ENCODE results near the gene SEMA5A.

Gene SEMA5A

GRCh38 chr5:9473624-9474023 lies 72.3 kb downstream of the SEMA5A start:
- DNase-seq = no peak

- DNase-seq = no peak
Observed at GRCh38 chr5:9470410-9470809, 75.5 kb downstream of the SEMA5A start.

GRCh38 chr5:9468060-9468388 lies 77.9 kb downstream of the SEMA5A start:
- DNase-seq = no peak

GRCh38 chr5:9467199-9468059 lies 78.4 kb downstream of the SEMA5A start:
- DNase-seq = no peak

- no peak for DNase-seq
Observed at GRCh38 chr5:9466697-9467096, 79.2 kb downstream of the SEMA5A start.

- no peak for DNase-seq
Observed at GRCh38 chr5:9464478-9464877, 81.4 kb downstream of the SEMA5A start.

- DNase-seq = no peak
Observed at GRCh38 chr5:9462109-9462508, 83.8 kb downstream of the SEMA5A start.

- no peak for DNase-seq
Observed at GRCh38 chr5:9460885-9461645, 84.8 kb downstream of the SEMA5A start.

GRCh38 chr5:9456435-9457042 lies 89.3 kb downstream of the SEMA5A start:
- no peak for DNase-seq

GRCh38 chr5:9455826-9456434 lies 89.9 kb downstream of the SEMA5A start:
- DNase-seq = no peak

GRCh38 chr5:9454491-9454890 lies 91.4 kb downstream of the SEMA5A start:
- DNase-seq = no peak

- no peak for DNase-seq
Observed at GRCh38 chr5:9454012-9454481, 91.8 kb downstream of the SEMA5A start.

- no peak for DNase-seq
Observed at GRCh38 chr5:9453480-9454011, 92.3 kb downstream of the SEMA5A start.

- DNase-seq = no peak
Observed at GRCh38 chr5:9452181-9452580, 93.7 kb downstream of the SEMA5A start.

GRCh38 chr5:9451037-9451436 lies 94.8 kb downstream of the SEMA5A start:
- no peak for DNase-seq

GRCh38 chr5:9447691-9448090 lies 98.2 kb downstream of the SEMA5A start:
- DNase-seq = no peak

GRCh38 chr5:9445826-9446388 lies 100.0 kb downstream of the SEMA5A start:
- no peak for DNase-seq

- no peak for DNase-seq
Observed at GRCh38 chr5:9444346-9444745, 101.5 kb downstream of the SEMA5A start.

- no peak for DNase-seq
Observed at GRCh38 chr5:9441610-9442009, 104.3 kb downstream of the SEMA5A start.

- DNase-seq = no peak
Observed at GRCh38 chr5:9440517-9440916, 105.4 kb downstream of the SEMA5A start.

GRCh38 chr5:9439531-9440292 lies 106.2 kb downstream of the SEMA5A start:
- no peak for DNase-seq

All from NCI-H446 (cell line).